Measurements from ENCODE around the gene SYNGR3. TPM values are rescaled to one million over a fixed set of nuclear protein-coding genes. Genes with fewer than 3 reads are reported as not detected.

SYNGR3 gene

GRCh38 chr16:2039274-2040031 lies 49.7 kb downstream of the SYNGR3 start:
- Histone ChIP-seq H3K9me3 (replicated peaks; ENCODE audit: low read length) (no peaks in the 10 kb centered on the region), H3K4me3 (ENCODE audit: low read length) (no peak overlapping the region), H3K4me1 (ENCODE audit: control insufficient read depth, insufficient read depth, low read length) (peaks cover 62% of the 10 kb centered on the region), H3K27me3 (ENCODE audit: control insufficient read depth, insufficient read depth, low read length) (no peaks in the 10 kb centered on the region), H3K36me3 (ENCODE audit: insufficient read depth, low read length) (peaks cover 24% of the 10 kb centered on the region), H3K9ac (ENCODE audit: low read depth, low read length) (peak overlapping the region; percentile 46), H3K4me2 (ENCODE audit: low read length) (peak overlapping the region; percentile 48)

GRCh38 chr16:2040041-2040786 lies 50.4 kb downstream of the SYNGR3 start:
- Histone ChIP-seq H3K4me1 (ENCODE audit: control insufficient read depth, insufficient read depth, low read length) (peaks cover 58% of the 10 kb centered on the region), H3K4me3 (ENCODE audit: low read length) (no peak overlapping the region), H3K9me3 (replicated peaks; ENCODE audit: low read length) (no peaks in the 10 kb centered on the region), H3K27me3 (ENCODE audit: control insufficient read depth, insufficient read depth, low read length) (no peaks in the 10 kb centered on the region), H3K36me3 (ENCODE audit: insufficient read depth, low read length) (peaks cover 24% of the 10 kb centered on the region), H3K9ac (ENCODE audit: low read depth, low read length) (peak overlapping the region; percentile 46), H3K4me2 (ENCODE audit: low read length) (peak overlapping the region; percentile 48)

GRCh38 chr16:2040787-2041522 lies 51.2 kb downstream of the SYNGR3 start:
- Histone ChIP-seq H3K27me3 (ENCODE audit: control insufficient read depth, insufficient read depth, low read length) (no peaks in the 10 kb centered on the region), H3K36me3 (ENCODE audit: insufficient read depth, low read length) (peaks cover 24% of the 10 kb centered on the region), H3K4me2 (ENCODE audit: low read length) (peak overlapping the region; percentile 50), H3K9me3 (replicated peaks; ENCODE audit: low read length) (no peaks in the 10 kb centered on the region), H3K9ac (ENCODE audit: low read depth, low read length) (peak overlapping the region; percentile 5), H3K4me3 (ENCODE audit: low read length) (no peak overlapping the region), H3K4me1 (ENCODE audit: control insufficient read depth, insufficient read depth, low read length) (peaks cover 55% of the 10 kb centered on the region)

- Histone ChIP-seq H3K4me3 (ENCODE audit: low read length) (no peak overlapping the region), H3K9me3 (replicated peaks; ENCODE audit: low read length) (no peaks in the 10 kb centered on the region), H3K4me2 (ENCODE audit: low read length) (no peak overlapping the region), H3K4me1 (ENCODE audit: control insufficient read depth, insufficient read depth, low read length) (peaks cover 56% of the 10 kb centered on the region), H3K27me3 (ENCODE audit: control insufficient read depth, insufficient read depth, low read length) (no peaks in the 10 kb centered on the region), H3K9ac (ENCODE audit: low read depth, low read length) (no peak overlapping the region), H3K36me3 (ENCODE audit: insufficient read depth, low read length) (peaks cover 10% of the 10 kb centered on the region)
Measured at GRCh38 chr16:2042171-2042985, 52.6 kb downstream of the SYNGR3 start.

GRCh38 chr16:2042986-2043666 lies 53.4 kb downstream of the SYNGR3 start:
- Histone ChIP-seq H3K4me1 (ENCODE audit: control insufficient read depth, insufficient read depth, low read length) (peaks cover 55% of the 10 kb centered on the region), H3K36me3 (ENCODE audit: insufficient read depth, low read length) (peaks cover 8% of the 10 kb centered on the region), H3K4me3 (ENCODE audit: low read length) (no peak overlapping the region), H3K4me2 (ENCODE audit: low read length) (no peak overlapping the region), H3K9me3 (replicated peaks; ENCODE audit: low read length) (no peaks in the 10 kb centered on the region), H3K27me3 (ENCODE audit: control insufficient read depth, insufficient read depth, low read length) (no peaks in the 10 kb centered on the region), H3K9ac (ENCODE audit: low read depth, low read length) (no peak overlapping the region)

Small RNA genes lying within 50 kb of the gene (small RNA-seq; reads per million reads assigned to genes)
- gene AC005363.2 (not detected), gene RN7SL219P (not detected), gene SNORA10 (not detected), gene SNORA64 (not detected)
